Left cardiac atrium (tissue), 4 donors: ENCODE results near the gene ROBO2. TPM values are rescaled to one million over a fixed set of nuclear protein-coding genes. Genes with fewer than 3 reads are reported as not detected.

Experiments used
- ATAC-seq, 2 donors: fragments of 200-7000 bp; cut with Tn5 transposase; one replicate each; pipeline ENCODE4 v1.9.1; 2020; ENCODE audit warnings: mild to moderate bottlenecking in 2 of 2, moderate library complexity in 2 of 2
- DNase-seq: peaks from one replicate; pipeline ENCODE4 v3.0.0-alpha.2; 2020
- intact Hi-C, 2 donors: fragments of 100-400 bp; cut with DNase I; formaldehyde crosslinking; loops; one replicate each; pipeline versions ENCODE4 v1.14.1 to v1.15.1; 2022 to 2023
- long read RNA-seq: library from polyadenylated mRNA; unstranded; transcript quantifications from one replicate; pipeline ENCODE4 v2.0.0, GENCODE V29; 2021
- total RNA-seq, 2 donors: library from RNA; stranded (reverse); fragmentation: NEBNext Ultra II Directional; extraction: Animal tissue kit (Norgen Biotek cat#: 25700); gene quantifications; one replicate each; pipeline ENCODE4 v1.2.1, GENCODE V29; 2021
- donor health status: DM: no; HTN: yes; CAD: no.
- donor health status: DM: no; HTN: yes; CAD: no; lungs with severe emphysema.
- donor health status: DM: yes; HTN: yes; CAD: no.
- donor health status: Dilated cardiomyopathy.

Gene ROBO2, protein sequence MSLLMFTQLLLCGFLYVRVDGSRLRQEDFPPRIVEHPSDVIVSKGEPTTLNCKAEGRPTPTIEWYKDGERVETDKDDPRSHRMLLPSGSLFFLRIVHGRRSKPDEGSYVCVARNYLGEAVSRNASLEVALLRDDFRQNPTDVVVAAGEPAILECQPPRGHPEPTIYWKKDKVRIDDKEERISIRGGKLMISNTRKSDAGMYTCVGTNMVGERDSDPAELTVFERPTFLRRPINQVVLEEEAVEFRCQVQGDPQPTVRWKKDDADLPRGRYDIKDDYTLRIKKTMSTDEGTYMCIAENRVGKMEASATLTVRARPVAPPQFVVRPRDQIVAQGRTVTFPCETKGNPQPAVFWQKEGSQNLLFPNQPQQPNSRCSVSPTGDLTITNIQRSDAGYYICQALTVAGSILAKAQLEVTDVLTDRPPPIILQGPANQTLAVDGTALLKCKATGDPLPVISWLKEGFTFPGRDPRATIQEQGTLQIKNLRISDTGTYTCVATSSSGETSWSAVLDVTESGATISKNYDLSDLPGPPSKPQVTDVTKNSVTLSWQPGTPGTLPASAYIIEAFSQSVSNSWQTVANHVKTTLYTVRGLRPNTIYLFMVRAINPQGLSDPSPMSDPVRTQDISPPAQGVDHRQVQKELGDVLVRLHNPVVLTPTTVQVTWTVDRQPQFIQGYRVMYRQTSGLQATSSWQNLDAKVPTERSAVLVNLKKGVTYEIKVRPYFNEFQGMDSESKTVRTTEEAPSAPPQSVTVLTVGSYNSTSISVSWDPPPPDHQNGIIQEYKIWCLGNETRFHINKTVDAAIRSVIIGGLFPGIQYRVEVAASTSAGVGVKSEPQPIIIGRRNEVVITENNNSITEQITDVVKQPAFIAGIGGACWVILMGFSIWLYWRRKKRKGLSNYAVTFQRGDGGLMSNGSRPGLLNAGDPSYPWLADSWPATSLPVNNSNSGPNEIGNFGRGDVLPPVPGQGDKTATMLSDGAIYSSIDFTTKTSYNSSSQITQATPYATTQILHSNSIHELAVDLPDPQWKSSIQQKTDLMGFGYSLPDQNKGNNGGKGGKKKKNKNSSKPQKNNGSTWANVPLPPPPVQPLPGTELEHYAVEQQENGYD (N-terminal part only)
- 1 to 10 TPM; 3.4 to 8.0 TPM for total RNA-seq
- long read RNA-seq, partial matches to known transcripts, result 0 of 3 reads
- long read RNA-seq, other reads (novel, unspliced or antisense), result 3 of 3 reads

DNA sequence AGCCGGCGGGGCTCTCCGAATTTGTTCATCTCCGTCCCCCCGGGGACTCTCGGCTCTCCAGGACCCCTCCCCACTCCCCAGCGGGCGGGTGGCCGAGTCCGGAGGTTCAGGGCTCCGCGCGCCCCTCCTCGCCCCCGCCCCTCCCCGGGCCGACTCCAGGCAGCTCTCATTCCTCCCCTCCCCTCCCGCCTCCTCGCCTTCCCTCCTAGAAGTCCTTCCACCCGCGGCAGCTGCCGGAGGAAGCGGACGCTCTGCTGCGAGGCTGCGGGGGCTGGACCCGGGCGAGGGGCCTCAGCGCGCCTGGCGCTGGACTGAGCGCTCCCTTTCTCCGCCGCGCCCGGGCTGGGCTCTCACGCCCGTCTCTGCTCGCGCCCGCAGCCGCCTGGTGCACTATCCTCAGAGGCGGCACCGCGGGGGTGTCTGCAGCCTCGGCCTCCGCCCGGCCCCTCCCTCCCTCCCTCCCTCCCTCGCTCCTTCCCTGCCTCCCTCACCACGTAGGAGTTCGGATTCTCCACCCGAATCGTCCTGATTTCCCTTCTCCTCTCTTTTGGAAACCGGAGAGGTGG, at the start of gene ROBO2:
TSS of gene ROBO2 (plus strand) at position 494 of the 566 bp plus-strand sequence. CDS start 687 bp downstream, outside the sequence.
- peak; percentile 36 for DNase-seq
- ATAC-seq, result peak; percentile 55 to 87
- intact Hi-C loops, result loop anchor here (2.0 to 5.0 kb wide), 3 partner anchors 215 to 1605 kb away; no protein-coding TSS in a partner anchor

DNA sequence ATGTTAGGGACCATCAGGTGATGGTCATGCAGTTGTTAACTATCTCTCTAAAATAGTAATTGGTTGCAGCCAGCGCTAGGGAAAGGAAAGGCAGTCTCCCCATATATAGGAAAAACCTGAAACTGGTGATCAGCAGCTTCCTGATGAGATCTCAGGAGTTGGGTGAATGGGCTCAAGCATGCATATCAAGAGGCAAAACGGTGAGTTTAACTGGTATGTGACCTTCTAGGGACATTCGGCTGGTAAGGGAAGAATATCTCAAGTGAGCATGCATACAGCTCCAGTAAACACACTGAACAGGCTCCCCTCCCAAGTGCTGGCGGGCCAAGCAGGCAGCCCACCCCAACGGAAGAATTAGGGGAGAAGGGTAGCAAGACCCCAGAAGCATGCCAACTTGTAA, 49.3 kb upstream of the ROBO2 start:
- intact Hi-C loops, result no loop called here
- DNase-seq (no peak), ATAC-seq (no peak)

DNA sequence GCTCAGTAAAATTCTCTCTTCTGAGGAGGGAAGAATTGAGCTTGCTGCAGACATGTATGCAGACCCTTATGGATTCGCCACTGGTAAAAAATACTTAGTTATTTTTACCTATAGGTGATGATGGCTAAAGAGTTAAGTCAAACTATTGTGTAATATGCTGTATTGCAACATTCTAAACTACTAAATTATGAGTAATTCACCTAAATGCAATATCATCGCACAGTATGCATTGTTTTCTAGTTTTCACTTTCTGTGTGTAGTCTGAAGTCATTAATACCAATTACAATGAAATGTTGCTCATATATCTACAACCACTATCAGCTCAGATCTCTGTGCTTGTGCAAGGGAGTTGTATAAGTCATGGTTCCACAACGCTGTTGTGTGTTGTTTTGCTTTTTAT, 48.7 kb upstream of the ROBO2 start:
- intact Hi-C loops, result no loop called here
- ATAC-seq (no peak), DNase-seq (no peak)

DNA sequence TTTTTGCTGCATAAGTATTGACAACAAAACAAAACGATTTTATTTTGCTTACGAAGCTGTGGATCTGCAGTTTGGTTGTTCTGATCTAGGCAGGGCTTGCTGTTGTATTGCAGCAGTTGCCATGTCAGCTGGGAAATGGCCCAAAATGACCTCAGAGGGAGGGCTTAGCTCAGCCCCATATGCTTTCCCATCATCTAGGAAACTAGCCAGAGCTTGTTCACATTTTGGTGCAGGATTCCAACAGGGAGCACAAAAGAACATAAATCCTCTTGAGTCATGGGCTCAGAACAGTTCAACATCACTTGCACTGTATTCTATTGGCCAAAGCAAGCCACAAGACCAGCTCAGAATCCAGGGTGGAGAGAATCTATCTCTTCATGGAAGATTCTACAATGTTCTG, 42.2 kb upstream of the ROBO2 start:
- intact Hi-C loops, result no loop called here
- DNase-seq, result no peak
- no peak for ATAC-seq

DNA sequence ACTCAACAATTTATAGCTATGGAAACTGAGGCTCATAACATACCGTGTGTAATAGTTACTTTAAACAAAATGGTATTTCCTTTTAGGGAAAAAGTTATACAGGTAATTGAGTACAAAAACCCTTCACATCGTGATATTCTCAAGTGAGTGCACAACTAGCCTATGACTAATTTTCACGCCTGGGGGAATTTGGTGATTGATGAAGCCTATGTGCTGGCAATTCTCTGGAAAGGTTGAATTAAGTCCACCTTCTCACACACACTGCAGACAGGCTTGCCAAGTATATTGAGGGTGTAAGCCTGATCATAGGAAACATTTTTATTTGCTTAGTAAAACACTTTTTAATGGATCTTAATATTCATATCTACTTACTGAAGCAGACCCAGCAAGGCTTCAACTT, 41.3 kb upstream of the ROBO2 start:
- ATAC-seq (no peak), DNase-seq (no peak)
- intact Hi-C loops, result no loop called here

DNA sequence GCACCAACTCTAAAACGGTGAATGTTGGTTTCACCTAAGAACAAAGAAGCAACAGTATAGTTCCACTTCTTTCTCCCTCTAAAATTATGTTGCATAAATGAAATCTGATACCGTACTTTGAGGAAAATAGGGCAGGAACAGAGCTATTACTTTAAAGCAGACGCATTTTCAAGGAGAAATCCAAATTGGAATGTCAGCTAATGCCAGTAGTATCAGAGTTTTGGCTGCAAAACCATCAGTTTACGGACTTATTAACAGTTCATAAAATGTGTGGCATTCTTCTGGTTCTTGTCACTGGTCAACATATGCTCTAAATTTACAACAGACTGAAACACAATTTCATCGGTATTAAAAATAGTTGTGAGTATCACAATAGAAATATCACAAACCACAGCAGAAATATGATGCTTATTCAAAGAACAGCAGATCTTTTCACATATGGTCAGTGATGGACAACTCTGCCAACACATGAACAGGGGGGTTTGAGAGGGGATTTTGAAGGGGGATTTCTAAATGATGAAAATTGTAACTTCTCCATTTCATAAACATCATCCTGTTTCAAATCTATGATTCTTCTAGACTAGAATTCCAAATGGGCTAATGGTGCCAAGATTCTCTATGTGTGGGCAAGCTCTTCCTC, 38.7 kb upstream of the ROBO2 start:
- DNase-seq (no peak), ATAC-seq (no peak)
- intact Hi-C loops, result no loop called here

DNA sequence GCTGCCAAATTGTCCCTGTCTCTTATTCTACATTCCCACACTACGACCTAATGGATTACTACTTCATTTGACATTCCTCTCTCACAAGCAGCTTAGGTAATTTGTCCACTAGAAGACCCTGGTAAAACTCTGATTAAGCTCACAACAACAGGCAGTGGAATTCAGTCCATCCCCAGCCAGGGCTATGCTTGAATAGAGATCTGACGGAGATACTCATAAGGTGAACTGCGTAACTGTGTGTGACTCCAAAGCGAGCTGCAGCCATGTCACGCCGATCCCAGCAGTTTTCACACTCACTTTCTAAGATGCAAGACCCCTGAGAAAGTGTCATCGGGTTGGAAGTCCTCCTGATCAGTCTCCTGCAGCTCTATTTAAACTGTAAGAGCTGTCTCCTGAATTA, 25.7 kb upstream of the ROBO2 start:
- ATAC-seq (no peak), DNase-seq (no peak)
- intact Hi-C loops, result no loop called here

DNA sequence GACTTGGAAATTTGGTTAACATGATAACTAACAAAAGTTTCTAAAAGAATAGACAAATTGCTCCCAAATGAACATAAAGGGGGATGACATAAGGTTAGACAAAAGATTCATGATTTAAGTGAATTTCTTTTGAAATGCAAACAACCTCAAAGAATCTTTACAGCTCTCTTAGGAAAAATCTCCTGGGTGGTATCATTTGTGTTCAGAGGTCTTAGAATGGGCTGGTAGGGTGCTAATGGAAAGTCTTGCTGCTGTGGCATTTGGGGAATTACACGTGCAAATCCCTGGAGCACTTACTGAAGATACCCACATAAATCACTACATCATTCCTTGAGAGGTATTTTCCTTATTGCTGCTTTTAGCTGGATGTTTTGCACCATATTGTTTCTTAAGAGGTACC, 14.4 kb upstream of the ROBO2 start:
- ATAC-seq (no peak), DNase-seq (no peak)
- intact Hi-C loops, result no loop called here

DNA sequence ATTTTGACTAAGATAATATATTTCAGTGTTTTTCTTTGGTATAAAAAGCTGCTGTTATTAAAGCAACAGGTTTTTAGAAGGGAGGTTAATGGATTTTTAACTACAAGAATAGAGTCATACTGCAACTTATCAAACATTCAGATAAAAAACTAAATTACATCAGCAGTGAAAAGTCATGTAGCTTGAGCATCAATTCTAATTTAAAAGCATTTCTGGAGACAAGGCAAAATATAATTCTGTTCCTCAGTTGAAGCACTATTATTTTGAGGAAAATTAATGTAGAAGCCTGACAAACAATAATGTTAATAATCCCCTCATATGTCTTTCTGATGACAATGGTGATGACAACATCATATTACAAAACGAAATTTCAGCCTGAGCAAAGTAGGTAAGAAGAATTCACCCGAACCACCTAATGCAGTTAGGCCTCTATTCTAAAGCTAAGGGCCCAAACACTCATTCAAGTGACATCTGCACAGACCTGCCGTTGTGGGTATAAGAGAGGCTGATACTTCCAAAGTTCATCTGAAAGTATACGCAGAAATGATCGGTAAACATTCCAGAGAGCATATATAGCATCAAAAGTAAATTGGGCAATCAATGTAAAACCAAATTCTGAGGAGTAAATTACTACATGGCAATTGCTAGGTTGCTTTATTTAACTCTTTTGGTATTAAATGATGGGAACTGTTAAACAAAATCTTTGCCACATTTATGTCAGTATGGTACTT, 12.8 kb upstream of the ROBO2 start:
- DNase-seq (no peak), ATAC-seq (no peak)
- intact Hi-C loops, result no loop called here

DNA sequence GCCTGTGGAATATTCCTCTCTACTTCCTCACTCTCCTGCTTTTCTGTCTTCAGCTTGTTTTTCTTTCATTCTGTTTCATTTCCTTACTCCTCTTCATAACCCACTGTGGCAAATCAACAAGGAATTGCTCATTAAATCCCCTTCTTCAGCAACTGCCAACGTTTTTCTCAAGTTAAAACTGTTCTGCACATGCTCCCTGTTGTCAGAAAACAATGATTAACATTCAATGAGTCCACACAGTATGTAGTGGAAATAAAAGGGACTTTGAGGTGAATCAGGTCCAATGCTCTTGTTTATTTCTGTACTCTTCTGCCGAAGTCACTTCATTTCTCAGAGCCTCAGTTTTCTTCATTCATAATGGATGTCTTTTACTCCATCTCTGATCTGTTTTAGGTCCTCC, 11.9 kb upstream of the ROBO2 start:
- intact Hi-C loops, result no loop called here
- DNase-seq (no peak), ATAC-seq (no peak)

DNA sequence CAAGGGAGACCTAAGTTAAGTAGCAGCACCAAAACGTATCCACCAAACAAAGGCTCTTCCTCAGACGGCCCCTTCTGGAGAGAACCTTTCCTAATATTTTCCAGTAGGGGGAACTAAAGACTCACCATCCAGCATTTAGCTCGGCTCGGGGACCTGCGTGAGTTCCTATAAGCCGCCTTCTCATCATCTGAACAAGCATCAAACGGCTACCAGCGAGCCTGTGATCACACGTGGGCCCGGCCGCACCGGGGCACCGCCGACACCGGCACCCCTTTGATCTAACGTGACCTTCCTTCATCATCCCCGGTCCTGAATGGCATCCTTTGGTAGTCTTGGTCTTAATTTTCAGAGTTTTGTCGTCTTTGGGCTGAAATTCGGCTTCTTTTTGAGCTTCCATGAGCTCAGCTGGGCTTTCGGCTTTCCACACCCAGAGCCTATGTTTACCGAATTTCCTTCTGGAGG, 1.4 kb upstream of the ROBO2 start:
- intact Hi-C loops, result loop anchor here (2.0 to 5.0 kb wide), 3 partner anchors 216 to 1606 kb away; no protein-coding TSS in a partner anchor
- ATAC-seq (peak; percentile 94), DNase-seq (peak; percentile 69)

DNA sequence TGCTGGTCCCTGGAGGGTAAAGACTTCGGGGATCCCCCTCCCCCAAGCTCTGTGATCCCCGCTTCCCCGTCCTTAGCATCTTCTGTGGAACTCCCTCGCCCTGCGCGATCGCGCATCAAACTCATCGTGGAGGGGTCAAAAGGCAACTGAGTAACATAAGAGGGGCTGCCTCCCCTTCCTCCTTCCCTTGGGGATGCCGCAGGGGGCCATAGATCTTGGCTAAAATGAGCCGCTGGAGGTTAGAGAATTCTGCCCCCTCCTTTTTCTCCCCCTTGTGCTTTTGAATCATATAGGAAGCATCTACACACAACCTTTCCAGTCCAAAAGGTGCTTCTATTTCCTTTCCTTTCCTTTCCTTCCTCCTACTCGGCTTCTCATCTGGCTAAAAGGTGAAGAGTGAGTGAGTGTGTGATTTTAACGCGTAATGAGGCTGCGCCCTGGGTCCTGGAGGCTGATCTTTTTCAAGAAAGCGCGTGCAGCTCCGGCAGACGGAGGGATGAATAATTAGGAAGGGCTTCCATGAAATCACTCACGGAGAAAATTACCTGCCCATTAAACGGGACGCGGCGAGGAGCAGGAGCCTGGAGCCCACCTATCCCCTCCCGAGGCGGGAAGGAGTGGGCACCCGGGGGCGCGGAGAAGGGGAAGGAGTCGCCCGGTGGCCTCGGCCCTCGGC, 831 bp upstream of the ROBO2 start:
- peak; percentile 49 to 80 for ATAC-seq
- peak; percentile 17 for DNase-seq
- intact Hi-C loops, result loop anchor here (2.0 to 5.0 kb wide), 3 partner anchors 216 to 1606 kb away; no protein-coding TSS in a partner anchor

DNA sequence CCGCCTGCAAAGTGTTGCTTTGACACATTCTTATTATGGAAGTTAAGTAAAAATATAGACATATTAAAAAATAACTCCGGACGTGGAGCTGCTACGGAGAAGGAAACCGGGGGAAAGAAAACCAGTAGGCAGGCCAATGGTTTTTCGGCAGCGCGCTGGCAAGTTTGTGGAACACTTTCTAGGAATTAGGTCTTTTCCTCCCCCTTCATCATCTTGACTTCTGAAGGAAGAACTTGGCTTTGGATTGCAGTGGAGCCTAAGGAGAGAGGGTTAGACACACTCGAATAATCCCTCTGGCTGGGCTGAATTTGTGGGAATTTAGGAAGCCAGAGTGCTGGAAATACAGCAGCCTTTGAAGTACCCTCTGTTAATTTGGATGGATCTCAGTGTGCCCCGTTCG, 317 bp downstream of the ROBO2 start:
- intact Hi-C loops, result no loop called here
- no peak for DNase-seq

DNA sequence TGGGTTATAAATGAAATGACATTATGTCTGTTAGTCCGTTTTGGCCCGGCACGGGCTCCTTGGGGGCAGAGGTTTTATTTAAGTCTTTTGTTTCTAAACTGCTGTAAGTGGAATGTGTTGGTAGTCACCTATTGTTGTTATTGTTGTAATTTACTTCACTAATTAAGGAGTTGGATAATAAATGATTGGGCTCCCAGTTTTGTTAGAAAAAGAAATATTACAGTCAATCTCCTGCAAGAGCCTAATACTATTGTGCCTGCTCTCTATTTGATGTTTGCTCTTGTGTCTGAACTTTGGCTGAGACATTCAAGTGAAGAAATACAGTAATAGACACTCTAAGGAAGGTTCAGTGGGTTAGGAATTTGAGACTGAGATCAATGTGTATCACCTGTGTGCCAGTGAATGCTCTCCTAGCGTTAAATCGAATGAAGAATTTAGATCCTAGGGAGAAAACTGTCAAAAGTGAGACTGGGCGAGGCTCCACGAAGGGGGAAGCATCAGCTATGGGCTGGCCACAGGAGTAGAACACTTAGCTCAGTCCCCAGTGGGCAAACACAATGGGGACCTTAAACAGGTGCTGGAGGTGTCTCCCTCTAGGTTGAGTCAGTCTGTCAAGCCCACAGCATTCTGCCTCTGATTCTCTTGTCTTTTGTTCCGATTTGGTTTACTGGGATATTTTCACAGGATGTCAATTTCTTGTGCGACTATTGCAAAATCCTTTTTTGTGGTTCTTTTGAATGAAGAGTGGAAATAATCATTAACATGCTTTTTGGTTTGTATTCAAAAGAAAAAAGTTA, 1.2 kb downstream of the ROBO2 start:
- DNase-seq (no peak), ATAC-seq (no peak)
- intact Hi-C loops, result no loop called here

More for the DNA sequence above, 317 bp downstream of the ROBO2 start:
- ATAC-seq, result no peak

DNA sequence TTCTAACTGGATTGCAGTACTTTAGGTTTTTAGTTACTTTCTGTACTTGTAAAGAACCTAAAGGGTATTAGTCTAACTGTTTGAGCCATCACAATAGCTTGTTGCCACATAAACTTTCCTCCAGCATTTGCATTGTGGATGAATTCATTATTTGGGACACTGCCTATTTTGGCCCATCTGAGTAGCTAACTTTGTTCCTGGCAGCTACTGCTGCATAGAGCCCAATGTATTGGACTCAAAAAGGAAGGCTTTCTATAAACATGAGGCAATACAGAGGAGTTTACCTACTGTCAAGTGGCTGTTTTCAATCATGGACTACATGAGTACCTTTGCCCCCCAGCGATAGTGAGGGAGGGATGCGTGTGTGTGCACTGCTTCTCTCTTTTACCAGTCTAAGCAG, 1.9 kb downstream of the ROBO2 start:
- DNase-seq (no peak), ATAC-seq (no peak)
- intact Hi-C loops, result no loop called here

DNA sequence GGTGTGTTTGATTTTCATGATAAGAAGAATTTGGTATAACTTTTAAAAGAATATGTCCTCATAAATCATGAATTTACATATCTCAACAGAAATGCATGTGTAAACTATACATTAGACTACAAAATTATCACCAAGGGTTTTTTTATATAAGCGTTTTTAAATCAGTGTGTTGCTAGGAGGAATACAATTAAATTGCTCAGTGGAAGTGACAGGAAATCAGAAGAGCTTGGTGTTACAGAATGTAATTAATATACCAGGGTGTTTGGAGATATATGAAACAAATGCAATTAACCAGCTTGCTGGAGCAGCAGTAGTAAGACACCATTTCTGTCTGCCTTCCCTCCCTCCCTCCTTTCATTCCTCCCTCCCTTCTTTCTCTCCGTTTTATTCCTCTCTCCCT, 2.4 kb downstream of the ROBO2 start:
- no peak for DNase-seq
- intact Hi-C loops, result no loop called here
- no peak for ATAC-seq

DNA sequence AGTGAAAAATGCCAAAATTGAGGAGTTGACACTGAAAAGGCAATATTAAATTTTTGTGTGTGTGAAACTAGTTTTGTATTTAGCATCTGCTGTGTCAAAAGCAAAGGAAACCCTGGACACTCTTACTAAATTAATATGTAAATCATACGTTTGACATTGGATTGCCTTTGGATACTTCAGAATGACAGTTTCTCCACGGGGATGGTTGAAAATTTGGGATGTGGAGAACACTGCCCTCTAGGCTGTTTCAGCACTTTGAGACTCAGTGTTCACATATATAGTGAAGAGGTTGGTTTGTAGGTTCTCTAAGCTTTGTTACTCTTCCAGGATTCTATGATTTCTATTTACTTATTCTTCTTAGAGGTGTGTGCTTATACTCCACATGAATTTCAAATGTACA, 3.0 kb downstream of the ROBO2 start:
- no peak for DNase-seq
- intact Hi-C loops, result no loop called here
- no peak for ATAC-seq
